C4-2B (cell line): ENCODE data around the gene KRTAP10-8.
"Not testable (repeated sequence)": the region's sequence is repeated elsewhere in the genome, so short reads cannot be mapped to it uniquely, and the experiment has no call there.

Source experiments
- H3K27ac ChIP-seq: fragments of 450-650 bp; 2 replicates; pipeline ENCODE4 v1.5.1; 2017
- CTCF ChIP-seq: fragments of 450-650 bp; conservative IDR thresholded peaks from 2 replicates; pipeline ENCODE4 v1.5.1; 2017; ENCODE audit warnings: mild to moderate bottlenecking
- ZFX ChIP-seq: fragments of 450-650 bp; IDR thresholded peaks from 2 replicates; pipeline ENCODE4 v1.6.1; 2017

Gene KRTAP10-8

GRCh38 chr21:44656868-44657267 is 45.0 kb downstream of the KRTAP10-8 start:
- H3K27ac ChIP-seq: no peak overlapping the region
- TF ChIP-seq ZFX (no peak), CTCF (no peak)

GRCh38 chr21:44657635-44658540 is 46.0 kb downstream of the KRTAP10-8 start, which contains the start of gene KRTAP12-3:
Gene KRTAP12-3, plus strand, starts transcription at chr21:44657932. Its CDS starts 48 bp downstream, at chr21:44657980.
- no peak within 1 kb of the TSS for H3K27ac ChIP-seq

GRCh38 chr21:44658541-44658910 is 46.6 kb downstream of the KRTAP10-8 start:
- H3K27ac ChIP-seq: no peak overlapping the region
- no peak for TF ChIP-seq ZFX
- TF ChIP-seq CTCF: no peak

More at GRCh38 chr21:44657635-44658540, 46.0 kb downstream of the KRTAP10-8 start, which contains the start of gene KRTAP12-3:
- TF ChIP-seq ZFX (no peak), CTCF (no peak)

GRCh38 chr21:44658913-44659595 is 47.2 kb downstream of the KRTAP10-8 start:
- no peak overlapping the region for H3K27ac ChIP-seq
- no peak for TF ChIP-seq ZFX
- no peak for TF ChIP-seq CTCF

- not testable (repeated sequence) for H3K27ac ChIP-seq
These were observed 49.7 kb downstream of the KRTAP10-8 start for GRCh38 chr21:44661567-44661966.
